Testis (tissue), 5 donors: ENCODE data around the gene LRMDA. TPM values are rescaled to one million over a fixed set of nuclear protein-coding genes. Genes with fewer than 3 reads are reported as not detected.

ENCODE experiments used
- DNase-seq: peaks from one replicate; pipeline ENCODE4 v3.0.0-alpha.2; 2019
- H3K27ac ChIP-seq, 2 donors: fragments of 200-600 bp; sonication (generic); one replicate each; pipeline ENCODE4 v1.5.1; 2019
- H3K27me3 ChIP-seq: fragments of 200-600 bp; sonication (generic); one replicate; pipeline ENCODE4 v1.5.1; 2019
- H3K36me3 ChIP-seq: fragments of 200-600 bp; sonication (generic); one replicate; pipeline ENCODE4 v1.5.1; 2017; ENCODE audit warnings: low read depth; ENCODE audit errors: missing control alignments
- H3K4me1 ChIP-seq: fragments of 200-600 bp; sonication (generic); one replicate; pipeline ENCODE4 v1.5.1; 2019
- H3K4me3 ChIP-seq, 2 donors: fragments of 200-600 bp; sonication (generic); one replicate each; pipeline ENCODE4 v1.5.1; 2017 to 2019
- H3K9me3 ChIP-seq: fragments of 200-600 bp; sonication (generic); one replicate; pipeline ENCODE4 v1.5.1; 2017
- CTCF ChIP-seq, 3 experiments: fragments of 450-650 bp in 2 of 3; fragments of 200-600 bp in 1 of 3; sonication (generic) in 1 of 3; IDR thresholded peaks; one replicate each; pipeline ENCODE4 v1.5.1; 2016 to 2019; ENCODE audit warnings: antibody characterized with exemption in 3 of 3, mild to moderate bottlenecking in 2 of 3, moderate library complexity in 1 of 3
- POLR2A ChIP-seq: fragments of 450-650 bp; IDR thresholded peaks from one replicate; pipeline ENCODE4 v1.6.1; 2017; ENCODE audit warnings: antibody characterized with exemption, mild to moderate bottlenecking, moderate library complexity
- WGBS, 2 donors: methylation state at CpG; one replicate each; pipeline ENCODE4 v1.1.5; 2018; 5-methylcytosine and 5-hydroxymethylcytosine counted together
- intact Hi-C: fragments of 100-400 bp; cut with DNase I; formaldehyde crosslinking; loops from one replicate; pipeline ENCODE4 v1.15.1; 2023; ENCODE audit warnings: low total_unique reads
- long read RNA-seq, 2 donors: transcript quantifications; one replicate each; lab custom pipeline, GENCODE V29; 2026
- polyA plus RNA-seq: library from polyadenylated mRNA; stranded (reverse); fragments of 350-450 nt; fragmentation: Illumina TruSeq; extraction: RNeasy Lipid Tissue Mini Kit (QIAGEN cat#74804); gene quantifications from one replicate; pipeline ENCODE4 v1.2.3, GENCODE V29; 2014; ENCODE audit warnings: low read depth, low replicate concordance; ENCODE audit not compliant: insufficient read depth
- total RNA-seq, 2 donors: library from RNA; depleted of rRNA; stranded (reverse); fragments of >200 nt; gene quantifications; one replicate each; pipeline ENCODE4 v1.2.3, GENCODE V29; 2016

Gene LRMDA
- total RNA-seq, result 10 to 100 TPM in 1 of 2 donors, 1 to 10 TPM in 1; 7.6 to 10.6 TPM
- 13.8 TPM for polyA plus RNA-seq
- long read RNA-seq, donor 1, transcript LRMDA-216 (3 exons, 393 nt), result major isoform, 6 of 6 reads
- long read RNA-seq, donor 1, partial matches to known transcripts, result 0 of 6 reads
- long read RNA-seq, donor 1, other reads (novel, unspliced or antisense), result 0 of 6 reads
- long read RNA-seq, donor 2, partial matches to known transcripts, result 0 of 2 reads
- long read RNA-seq, donor 2, other reads (novel, unspliced or antisense), result 0 of 2 reads

GRCh38 chr10:75431180-75432111 lies at the start of gene LRMDA:
LRMDA (plus strand) TSS chr10:75431624.
- Histone ChIP-seq H3K4me1 (peaks cover 29% of the 10 kb centered on the region), H3K4me3 (peak within 1 kb of the TSS; percentile 73 to 77), H3K27ac (peak within 1 kb of the TSS; percentile 65 to 77), H3K27me3 (no peaks in the 10 kb centered on the region), H3K9me3 (no peaks in the 10 kb centered on the region), H3K36me3 (no peaks in the 10 kb centered on the region)
- intact Hi-C loops, result no loop called here
- 4% methylated on average over 19 to 78 of the region's 82 CpGs for WGBS, 2 donors
- TF ChIP-seq POLR2A, result no peak
- TF ChIP-seq CTCF (IDR thresholded peaks at IDR 0.05), result no peak
- DNase-seq, result peak; percentile 66

GRCh38 chr10:75386128-75386527 lies 45.3 kb upstream of the LRMDA start:
- Histone ChIP-seq H3K9me3 (no peaks in the 10 kb centered on the region), H3K4me3 (no peak overlapping the region), H3K27ac (no peak overlapping the region), H3K4me1 (no peaks in the 10 kb centered on the region), H3K36me3 (no peaks in the 10 kb centered on the region), H3K27me3 (no peaks in the 10 kb centered on the region)
- intact Hi-C loops, result no loop called here
- no peak for DNase-seq
- TF ChIP-seq POLR2A (no peak), CTCF (IDR thresholded peaks at IDR 0.05) (no peak)
- 95 to 98% methylated on average over 3 of the region's 3 CpGs for WGBS, 2 donors

GRCh38 chr10:75388082-75388481 lies 43.3 kb upstream of the LRMDA start:
- TF ChIP-seq CTCF (IDR thresholded peaks at IDR 0.05) (no peak), POLR2A (no peak)
- no peaks in the 10 kb centered on the region for H3K36me3 ChIP-seq
- no peaks in the 10 kb centered on the region for H3K27me3 ChIP-seq
- intact Hi-C loops, result no loop called here
- no peak overlapping the region for H3K4me3 ChIP-seq
- no peak overlapping the region for H3K27ac ChIP-seq
- no peak for DNase-seq
- H3K4me1 ChIP-seq, result no peaks in the 10 kb centered on the region
- WGBS, 2 donors, result 92 to 97% methylated on average over 2 to 3 of the region's 3 CpGs
- no peaks in the 10 kb centered on the region for H3K9me3 ChIP-seq

GRCh38 chr10:75390178-75390577 lies 41.2 kb upstream of the LRMDA start:
- no peak for DNase-seq
- intact Hi-C loops, result no loop called here
- Histone ChIP-seq H3K4me1 (no peaks in the 10 kb centered on the region), H3K9me3 (no peaks in the 10 kb centered on the region), H3K27ac (no peak overlapping the region), H3K27me3 (no peaks in the 10 kb centered on the region), H3K36me3 (no peaks in the 10 kb centered on the region), H3K4me3 (no peak overlapping the region)
- TF ChIP-seq POLR2A (no peak), CTCF (IDR thresholded peaks at IDR 0.05) (no peak)
